ENCODE results near the gene PPP1R16B.

Gene PPP1R16B

DNA sequence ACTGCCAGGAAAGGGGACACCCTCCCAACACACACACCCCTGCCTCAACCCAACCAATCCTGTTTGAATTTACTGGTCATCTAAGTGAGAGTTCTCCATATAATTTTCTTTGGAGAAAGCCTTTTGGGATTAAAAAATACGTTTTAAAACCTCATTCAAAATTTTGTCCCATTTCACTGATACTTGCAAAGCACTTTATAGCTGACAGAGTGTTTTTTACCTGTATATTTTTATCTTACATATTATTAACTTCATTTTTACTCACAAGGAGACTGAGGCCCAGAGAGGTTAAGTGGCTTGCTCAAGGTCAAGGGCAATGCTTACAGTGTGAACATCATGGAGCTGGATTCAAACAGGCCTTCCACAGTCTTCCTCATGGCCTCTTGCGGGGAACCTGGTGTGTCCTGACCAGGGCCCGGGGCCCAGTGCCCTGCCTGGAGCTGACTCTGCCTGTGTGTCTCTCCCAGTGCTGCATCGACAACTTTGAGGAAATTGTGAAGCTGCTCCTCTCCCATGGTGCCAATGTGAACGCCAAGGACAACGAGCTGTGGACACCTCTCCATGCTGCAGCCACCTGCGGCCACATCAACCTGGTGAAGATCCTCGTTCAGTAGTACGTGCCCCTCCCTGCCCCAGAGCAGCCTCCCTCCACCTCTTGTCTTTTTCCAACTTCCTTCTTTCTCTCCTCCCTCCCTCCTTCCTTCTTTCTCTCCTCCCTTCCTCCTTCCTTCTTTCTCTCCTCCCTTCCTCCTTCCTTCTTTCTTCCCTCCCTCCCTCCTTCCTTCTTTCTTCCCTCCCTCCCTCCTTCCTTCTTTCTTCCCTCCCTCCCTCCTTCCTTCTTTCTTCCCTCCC lies 89.8 kb downstream of the PPP1R16B start:
- H3K4me1 ChIP-seq (ENCODE audit: control insufficient read depth in 1 of 2, insufficient read depth in 2 of 2, low read length in 2 of 2) = peaks cover 0 to 8% of the 10 kb centered on the region in 2 donors
- H3K4me3 ChIP-seq (ENCODE audit: low read depth in 1 of 2, low read length in 2 of 2) = no peak overlapping the region
- H3K36me3 ChIP-seq (ENCODE audit: control insufficient read depth in 1 of 2, insufficient read depth in 2 of 2, low read length in 2 of 2) = no peaks in the 10 kb centered on the region
- H3K27me3 ChIP-seq (ENCODE audit: low read depth, low read length) = no peaks in the 10 kb centered on the region
- H3K27ac ChIP-seq (ENCODE audit: low read length) = no peak overlapping the region
- no peaks in the 10 kb centered on the region for H3K9me3 ChIP-seq (ENCODE audit: control insufficient read depth in 1 of 2, low read length in 2 of 2)

DNA sequence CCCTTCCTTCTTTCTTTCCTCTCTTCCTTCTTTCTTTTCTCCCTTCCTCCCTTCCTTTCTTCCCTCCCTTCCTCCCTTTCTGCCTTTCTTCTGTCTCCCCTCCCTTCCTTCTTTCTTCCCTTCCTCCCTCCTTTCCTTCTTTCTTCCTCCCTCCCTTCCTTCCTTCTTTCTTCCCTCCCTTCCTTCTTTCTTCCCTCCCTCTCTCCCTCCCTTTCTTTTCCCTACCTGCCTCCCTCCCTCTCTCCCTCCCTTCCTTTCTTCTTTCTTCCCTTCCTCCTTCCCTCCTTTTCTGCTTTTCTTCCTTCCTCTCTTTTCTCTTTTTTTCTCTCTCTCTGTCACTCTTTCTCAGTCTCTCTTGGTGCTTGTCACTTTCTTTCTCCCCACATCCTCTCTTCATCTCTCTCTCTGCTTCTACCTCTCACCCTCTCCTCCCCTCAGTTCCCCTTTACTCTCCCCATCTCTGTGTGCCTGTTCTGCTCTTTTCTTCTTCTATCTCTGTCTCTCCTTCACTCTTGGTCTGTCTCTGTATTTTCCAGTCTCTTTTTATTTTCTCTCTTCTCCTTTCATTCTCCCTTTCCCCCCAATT lies 90.6 kb downstream of the PPP1R16B start:
- Histone ChIP-seq H3K36me3 (ENCODE audit: control insufficient read depth in 1 of 2, insufficient read depth in 2 of 2, low read length in 2 of 2) (no peaks in the 10 kb centered on the region), H3K9me3 (ENCODE audit: control insufficient read depth in 1 of 2, low read length in 2 of 2) (no peaks in the 10 kb centered on the region), H3K4me1 (ENCODE audit: control insufficient read depth in 1 of 2, insufficient read depth in 2 of 2, low read length in 2 of 2) (peaks cover 0 to 8% of the 10 kb centered on the region in 2 donors), H3K27me3 (ENCODE audit: low read depth, low read length) (no peaks in the 10 kb centered on the region), H3K4me3 (ENCODE audit: low read depth in 1 of 2, low read length in 2 of 2) (no peak overlapping the region), H3K27ac (ENCODE audit: low read length) (no peak overlapping the region)

DNA sequence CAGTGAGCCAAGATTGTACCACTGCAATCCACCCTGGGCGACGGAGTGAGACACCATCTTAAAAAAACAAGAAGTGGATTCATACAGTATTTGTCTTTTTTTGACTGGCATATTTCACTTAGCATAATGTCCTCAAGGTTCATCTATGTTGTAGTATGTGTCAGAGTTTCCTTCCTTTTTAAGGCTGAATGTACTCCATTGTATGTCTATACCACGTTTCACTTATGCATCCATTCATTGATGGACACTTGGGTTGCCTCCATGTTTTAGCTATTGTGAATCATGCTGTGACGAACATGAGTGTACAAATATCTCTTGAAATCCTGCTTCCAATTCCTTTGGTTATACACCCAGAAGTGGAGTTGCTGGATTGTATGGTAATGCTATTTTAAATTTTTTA lies 91.8 kb downstream of the PPP1R16B start:
- H3K27ac ChIP-seq (ENCODE audit: low read length) = no peak overlapping the region
- H3K9me3 ChIP-seq (ENCODE audit: control insufficient read depth in 1 of 2, low read length in 2 of 2) = no peaks in the 10 kb centered on the region
- no peak overlapping the region for H3K4me3 ChIP-seq (ENCODE audit: low read depth in 1 of 2, low read length in 2 of 2)
- peaks cover 0 to 8% of the 10 kb centered on the region in 2 donors for H3K4me1 ChIP-seq (ENCODE audit: control insufficient read depth in 1 of 2, insufficient read depth in 2 of 2, low read length in 2 of 2)
- no peaks in the 10 kb centered on the region for H3K36me3 ChIP-seq (ENCODE audit: control insufficient read depth in 1 of 2, insufficient read depth in 2 of 2, low read length in 2 of 2)
- H3K27me3 ChIP-seq (ENCODE audit: low read depth, low read length) = no peaks in the 10 kb centered on the region

DNA sequence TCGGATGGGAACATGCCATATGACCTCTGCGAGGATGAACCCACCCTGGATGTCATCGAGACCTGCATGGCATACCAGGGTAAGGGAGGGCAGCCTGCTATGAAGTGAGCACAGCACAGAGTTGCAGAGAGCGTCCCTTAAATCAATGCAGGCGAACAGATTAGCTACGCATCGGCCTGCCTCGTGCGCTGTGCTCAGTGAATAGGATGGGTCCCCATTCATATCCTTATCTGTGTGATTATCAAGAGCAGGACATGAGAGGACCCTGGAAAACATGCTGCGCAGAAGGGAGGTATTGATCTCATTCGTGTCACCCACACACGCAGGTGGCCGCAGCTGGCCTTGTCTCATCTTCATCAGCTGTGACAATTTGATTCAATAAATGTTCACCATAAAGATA lies 95.1 kb downstream of the PPP1R16B start:
- no peaks in the 10 kb centered on the region for H3K36me3 ChIP-seq (ENCODE audit: control insufficient read depth in 1 of 2, insufficient read depth in 2 of 2, low read length in 2 of 2)
- H3K4me3 ChIP-seq (ENCODE audit: low read depth in 1 of 2, low read length in 2 of 2) = no peak overlapping the region
- no peak overlapping the region for H3K27ac ChIP-seq (ENCODE audit: low read length)
- H3K9me3 ChIP-seq (ENCODE audit: control insufficient read depth in 1 of 2, low read length in 2 of 2) = peaks cover 0 to 6% of the 10 kb centered on the region in 2 donors
- no peaks in the 10 kb centered on the region for H3K27me3 ChIP-seq (ENCODE audit: low read depth, low read length)
- no peaks in the 10 kb centered on the region for H3K4me1 ChIP-seq (ENCODE audit: control insufficient read depth in 1 of 2, insufficient read depth in 2 of 2, low read length in 2 of 2)

DNA sequence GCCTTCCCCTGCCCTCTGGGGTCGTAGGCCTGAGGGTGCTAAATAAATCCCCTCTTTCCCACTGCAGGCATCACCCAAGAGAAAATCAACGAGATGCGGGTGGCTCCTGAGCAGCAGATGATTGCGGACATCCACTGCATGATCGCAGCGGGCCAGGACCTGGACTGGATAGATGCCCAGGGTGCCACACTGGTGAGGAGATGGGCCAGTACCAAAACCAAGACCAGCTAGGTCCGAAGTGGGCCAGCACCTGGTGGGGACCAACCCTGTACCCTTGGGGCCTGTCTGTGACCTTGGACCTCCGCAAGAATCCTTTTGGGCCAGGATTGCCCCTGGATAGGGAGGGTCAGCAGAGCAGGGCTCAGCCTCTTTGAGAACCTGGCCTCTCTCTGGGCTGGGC lies 97.1 kb downstream of the PPP1R16B start:
- Histone ChIP-seq H3K4me1 (ENCODE audit: control insufficient read depth in 1 of 2, insufficient read depth in 2 of 2, low read length in 2 of 2) (no peaks in the 10 kb centered on the region), H3K36me3 (ENCODE audit: control insufficient read depth in 1 of 2, insufficient read depth in 2 of 2, low read length in 2 of 2) (no peaks in the 10 kb centered on the region), H3K27me3 (ENCODE audit: low read depth, low read length) (no peaks in the 10 kb centered on the region), H3K4me3 (ENCODE audit: low read depth in 1 of 2, low read length in 2 of 2) (no peak overlapping the region), H3K9me3 (ENCODE audit: control insufficient read depth in 1 of 2, low read length in 2 of 2) (peaks cover 0 to 8% of the 10 kb centered on the region in 2 donors), H3K27ac (ENCODE audit: low read length) (no peak overlapping the region)

DNA sequence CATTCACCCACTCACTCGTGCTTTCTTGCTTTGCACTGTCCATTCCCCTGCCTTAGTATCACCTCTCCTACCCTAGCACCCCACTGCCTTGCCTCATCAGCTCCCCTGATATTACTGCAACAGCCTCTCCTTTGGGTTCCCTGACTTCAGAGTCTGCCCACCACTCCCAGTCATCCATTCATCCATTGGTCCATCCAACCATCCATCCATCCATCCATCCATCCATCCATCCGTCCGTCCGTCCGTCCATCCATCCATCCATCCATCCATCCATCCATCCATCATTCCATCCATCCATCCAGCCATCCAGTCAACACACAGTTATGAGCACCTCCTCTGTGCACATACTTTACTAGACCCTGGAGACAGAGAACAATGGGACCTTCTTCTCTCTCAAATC lies 97.8 kb downstream of the PPP1R16B start:
- Histone ChIP-seq H3K27me3 (ENCODE audit: low read depth, low read length) (no peaks in the 10 kb centered on the region), H3K4me1 (ENCODE audit: control insufficient read depth in 1 of 2, insufficient read depth in 2 of 2, low read length in 2 of 2) (no peaks in the 10 kb centered on the region), H3K9me3 (ENCODE audit: control insufficient read depth in 1 of 2, low read length in 2 of 2) (peaks cover 0 to 8% of the 10 kb centered on the region in 2 donors), H3K36me3 (ENCODE audit: control insufficient read depth in 1 of 2, insufficient read depth in 2 of 2, low read length in 2 of 2) (no peaks in the 10 kb centered on the region), H3K27ac (ENCODE audit: low read length) (no peak overlapping the region), H3K4me3 (ENCODE audit: low read depth in 1 of 2, low read length in 2 of 2) (no peak overlapping the region)

DNA sequence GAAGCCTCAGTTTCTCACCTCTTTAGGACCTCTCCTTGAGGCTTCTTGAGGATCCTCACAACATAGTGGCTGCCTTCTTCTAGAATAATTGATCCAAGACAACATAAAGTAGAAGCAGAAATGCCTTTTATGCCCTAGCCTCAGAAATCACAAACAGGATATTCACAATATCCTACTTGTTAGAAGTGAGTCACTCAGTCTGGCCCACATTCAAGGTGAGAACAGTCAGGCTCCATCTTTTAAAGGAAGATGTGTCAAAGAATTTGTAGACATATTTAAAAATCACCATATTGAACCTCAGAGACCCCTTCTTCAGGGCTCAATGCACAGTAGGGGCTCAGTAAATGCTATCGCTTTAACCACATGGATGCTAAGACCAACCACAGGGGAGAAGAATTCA lies 99.9 kb downstream of the PPP1R16B start:
- peaks cover 0 to 8% of the 10 kb centered on the region in 2 donors for H3K9me3 ChIP-seq (ENCODE audit: control insufficient read depth in 1 of 2, low read length in 2 of 2)
- H3K27ac ChIP-seq (ENCODE audit: low read length) = no peak overlapping the region
- no peaks in the 10 kb centered on the region for H3K36me3 ChIP-seq (ENCODE audit: control insufficient read depth in 1 of 2, insufficient read depth in 2 of 2, low read length in 2 of 2)
- no peak overlapping the region for H3K4me3 ChIP-seq (ENCODE audit: low read depth in 1 of 2, low read length in 2 of 2)
- H3K27me3 ChIP-seq (ENCODE audit: low read depth, low read length) = no peaks in the 10 kb centered on the region
- H3K4me1 ChIP-seq (ENCODE audit: control insufficient read depth in 1 of 2, insufficient read depth in 2 of 2, low read length in 2 of 2) = no peaks in the 10 kb centered on the region

DNA sequence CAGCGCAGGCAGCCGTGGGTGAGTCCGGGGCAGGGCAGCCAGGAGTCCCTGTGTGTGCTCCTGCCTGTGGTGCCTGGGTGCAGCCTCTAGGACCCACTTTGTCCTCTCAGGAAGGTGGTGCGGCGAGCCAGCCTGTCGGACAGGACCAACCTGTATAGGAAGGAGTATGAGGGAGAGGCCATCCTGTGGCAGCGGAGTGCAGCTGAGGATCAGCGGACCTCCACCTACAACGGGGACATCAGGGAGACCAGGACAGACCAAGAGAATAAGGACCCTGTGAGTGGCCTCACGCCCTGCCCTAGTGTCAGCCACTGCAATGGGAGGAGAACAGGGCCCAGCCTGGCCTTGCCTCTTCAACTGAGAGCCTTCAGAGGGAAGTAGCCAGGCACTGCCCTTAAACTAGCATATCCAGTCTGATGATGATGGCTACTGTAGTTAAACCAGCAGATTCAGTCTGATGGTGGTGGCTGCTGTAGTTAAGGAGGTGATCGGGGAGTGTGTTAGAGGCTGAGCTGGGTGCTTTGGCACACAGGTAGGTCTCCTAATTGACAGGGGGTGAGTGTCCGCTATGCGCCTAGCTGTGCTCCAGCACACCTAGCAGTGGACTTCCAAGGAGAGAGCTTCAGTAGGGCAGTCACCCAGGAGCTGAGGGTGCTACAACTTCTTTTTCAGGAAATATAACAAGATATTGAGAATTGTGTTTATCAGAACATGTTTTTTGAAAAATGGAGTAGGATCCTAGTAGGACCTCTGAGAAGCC lies 102.6 kb downstream of the PPP1R16B start:
- Histone ChIP-seq H3K4me1 (ENCODE audit: control insufficient read depth in 1 of 2, insufficient read depth in 2 of 2, low read length in 2 of 2) (no peaks in the 10 kb centered on the region), H3K9me3 (ENCODE audit: control insufficient read depth in 1 of 2, low read length in 2 of 2) (peaks cover 0 to 8% of the 10 kb centered on the region in 2 donors), H3K27ac (ENCODE audit: low read length) (no peak overlapping the region), H3K4me3 (ENCODE audit: low read depth in 1 of 2, low read length in 2 of 2) (no peak overlapping the region), H3K27me3 (ENCODE audit: low read depth, low read length) (no peaks in the 10 kb centered on the region), H3K36me3 (ENCODE audit: control insufficient read depth in 1 of 2, insufficient read depth in 2 of 2, low read length in 2 of 2) (no peaks in the 10 kb centered on the region)

DNA sequence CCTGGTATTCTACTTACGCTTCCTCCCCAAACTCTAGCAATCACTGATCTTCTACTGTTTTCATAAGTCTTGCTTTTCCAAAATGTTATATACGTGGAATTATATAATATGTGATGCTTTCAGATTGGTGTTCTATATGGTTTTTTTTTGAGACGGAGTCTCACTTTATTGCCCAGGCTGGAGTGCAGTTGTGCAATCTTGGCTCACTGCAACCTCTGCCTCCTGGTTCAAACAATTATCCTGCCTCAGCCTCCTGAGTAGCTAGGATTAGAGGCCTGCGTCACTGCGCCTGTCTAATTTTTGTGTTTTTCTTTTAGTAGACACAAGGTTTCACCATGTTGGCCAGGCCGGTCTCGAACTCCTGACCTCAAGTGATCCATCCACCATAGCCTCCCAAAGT lies 109.9 kb downstream of the PPP1R16B start:
- Histone ChIP-seq H3K4me3 (ENCODE audit: low read depth in 1 of 2, low read length in 2 of 2) (no peak overlapping the region), H3K27me3 (ENCODE audit: low read depth, low read length) (no peaks in the 10 kb centered on the region), H3K27ac (ENCODE audit: low read length) (no peak overlapping the region), H3K9me3 (ENCODE audit: control insufficient read depth in 1 of 2, low read length in 2 of 2) (no peaks in the 10 kb centered on the region), H3K36me3 (ENCODE audit: control insufficient read depth in 1 of 2, insufficient read depth in 2 of 2, low read length in 2 of 2) (no peaks in the 10 kb centered on the region), H3K4me1 (ENCODE audit: control insufficient read depth in 1 of 2, insufficient read depth in 2 of 2, low read length in 2 of 2) (no peaks in the 10 kb centered on the region)

DNA sequence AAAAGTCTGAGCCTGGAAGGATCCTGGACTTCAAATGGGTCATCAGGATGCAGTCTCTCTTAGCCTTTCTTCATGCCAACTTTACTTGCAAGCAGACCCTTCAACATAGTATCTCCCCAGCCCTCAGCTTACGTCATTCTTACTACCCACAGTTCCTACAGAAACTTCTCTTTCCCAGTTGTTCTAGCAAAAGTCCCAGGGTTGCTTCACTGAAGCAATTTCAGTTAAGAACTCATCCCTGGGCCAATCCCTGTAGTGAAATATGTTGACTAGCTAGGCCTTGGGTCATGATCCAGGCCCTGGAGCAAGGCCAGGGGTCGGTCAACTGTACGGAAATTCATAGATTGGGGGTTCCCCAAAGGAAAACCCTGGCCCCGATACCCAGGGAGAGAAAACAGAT lies 112.2 kb downstream of the PPP1R16B start:
- Histone ChIP-seq H3K9me3 (ENCODE audit: control insufficient read depth in 1 of 2, low read length in 2 of 2) (no peaks in the 10 kb centered on the region), H3K36me3 (ENCODE audit: control insufficient read depth in 1 of 2, insufficient read depth in 2 of 2, low read length in 2 of 2) (no peaks in the 10 kb centered on the region), H3K27me3 (ENCODE audit: low read depth, low read length) (no peaks in the 10 kb centered on the region), H3K4me3 (ENCODE audit: low read depth in 1 of 2, low read length in 2 of 2) (no peak overlapping the region), H3K27ac (ENCODE audit: low read length) (no peak overlapping the region), H3K4me1 (ENCODE audit: control insufficient read depth in 1 of 2, insufficient read depth in 2 of 2, low read length in 2 of 2) (no peaks in the 10 kb centered on the region)

DNA sequence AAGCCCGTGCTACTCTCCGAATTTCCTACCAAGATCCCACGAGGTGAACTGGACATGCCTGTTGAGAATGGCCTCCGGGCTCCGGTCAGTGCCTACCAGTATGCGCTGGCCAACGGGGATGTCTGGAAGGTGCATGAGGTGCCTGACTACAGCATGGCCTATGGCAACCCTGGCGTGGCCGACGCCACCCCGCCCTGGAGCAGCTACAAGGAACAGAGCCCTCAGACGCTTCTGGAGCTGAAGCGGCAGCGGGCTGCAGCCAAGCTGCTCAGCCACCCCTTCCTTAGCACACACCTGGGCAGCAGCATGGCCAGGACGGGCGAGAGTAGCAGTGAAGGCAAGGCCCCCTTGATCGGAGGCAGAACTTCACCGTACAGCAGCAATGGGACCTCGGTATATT lies 112.7 kb downstream of the PPP1R16B start:
- Histone ChIP-seq H3K36me3 (ENCODE audit: control insufficient read depth in 1 of 2, insufficient read depth in 2 of 2, low read length in 2 of 2) (no peaks in the 10 kb centered on the region), H3K4me3 (ENCODE audit: low read depth in 1 of 2, low read length in 2 of 2) (no peak overlapping the region), H3K27ac (ENCODE audit: low read length) (no peak overlapping the region), H3K9me3 (ENCODE audit: control insufficient read depth in 1 of 2, low read length in 2 of 2) (no peaks in the 10 kb centered on the region), H3K4me1 (ENCODE audit: control insufficient read depth in 1 of 2, insufficient read depth in 2 of 2, low read length in 2 of 2) (no peaks in the 10 kb centered on the region), H3K27me3 (ENCODE audit: low read depth, low read length) (no peaks in the 10 kb centered on the region)
